Cerebellar nuclear complex (tissue), 1 donor: ENCODE results near the gene AGAP3.

Experiments
- DNase-seq, 2 experiments: peaks; one replicate each; lab custom pipeline; 2025; lab: John Stamatoyannopoulos, UW

Gene AGAP3

GRCh38 chr7:151057989-151058780 is 28.1 kb upstream of the AGAP3 start:
- peak; percentile 95 to 99 for DNase-seq

DNA sequence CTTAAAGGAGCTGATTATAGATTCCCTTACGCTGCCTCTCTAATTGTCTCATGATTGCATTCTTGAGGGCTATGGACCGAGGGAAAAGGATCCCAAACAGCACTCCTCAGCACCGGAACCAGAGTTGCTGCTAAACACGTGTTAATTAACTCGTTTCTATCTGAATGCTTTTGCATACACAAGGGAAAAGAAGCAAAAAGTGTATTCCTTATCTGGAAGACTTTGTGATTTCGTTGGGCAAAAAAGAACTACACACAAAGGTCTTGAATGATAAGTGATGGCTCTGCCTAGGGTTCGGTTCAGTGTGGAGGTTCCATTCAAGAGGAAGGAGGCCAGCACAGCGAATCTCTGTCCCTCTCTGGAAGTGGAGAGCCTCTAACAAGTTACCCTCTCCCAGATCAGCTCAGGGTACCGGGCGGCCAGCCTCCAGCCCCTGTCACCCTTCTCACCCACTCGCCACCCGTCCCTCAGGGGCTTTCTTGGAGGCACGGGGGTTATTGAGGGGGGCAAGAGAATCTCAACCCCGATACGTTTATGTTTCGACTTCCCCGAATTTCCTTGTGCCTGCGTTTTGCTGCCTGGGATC is 27.4 kb upstream of the AGAP3 start:
- no peak for DNase-seq

DNA sequence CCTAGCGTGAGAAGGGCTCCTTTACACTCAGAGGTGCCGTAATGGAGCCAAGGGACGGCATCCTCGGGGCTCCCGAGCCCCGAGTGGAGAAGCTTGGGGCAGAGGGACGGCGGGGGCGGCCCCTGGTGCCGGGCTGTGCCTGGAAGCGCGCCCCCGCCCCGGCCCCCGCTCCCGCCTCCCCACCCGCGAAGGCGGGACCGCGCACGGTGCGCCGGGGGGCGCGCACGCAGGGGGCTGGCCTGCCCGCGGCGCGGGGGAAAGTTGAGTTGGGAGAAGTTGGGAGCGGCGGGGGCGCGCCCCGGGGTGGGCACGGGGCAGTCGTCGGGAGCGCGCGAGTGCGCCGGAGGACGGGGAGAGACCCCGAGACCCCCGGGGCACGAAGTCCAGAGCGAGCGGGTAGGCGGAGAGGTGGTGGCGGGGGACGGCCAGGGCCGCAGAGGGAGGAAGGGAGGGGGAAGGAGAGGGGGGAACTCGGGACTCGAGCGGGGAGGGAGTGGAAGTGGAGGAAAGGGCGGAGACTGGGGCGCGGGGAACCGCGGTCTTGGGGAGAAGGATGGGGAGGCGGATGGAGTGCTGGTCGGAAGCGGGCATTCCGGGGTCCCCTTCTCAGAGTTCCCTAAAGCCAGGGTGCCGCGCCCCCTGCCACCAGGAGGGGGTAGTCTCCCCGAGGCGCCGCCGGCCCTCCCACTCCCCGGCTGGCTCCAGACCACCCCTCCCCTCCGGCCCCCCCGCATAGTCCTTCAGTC is 26.7 kb upstream of the AGAP3 start, which contains the start of gene SLC4A2:
Gene SLC4A2 (plus strand): TSS at position 223 of the 746 bp plus-strand sequence. CDS start 2,399 bp downstream, outside the sequence.
- DNase-seq = no peak

- DNase-seq = no peak
These were observed 26.2 kb upstream of the AGAP3 start for GRCh38 chr7:151060113-151060415.

DNA sequence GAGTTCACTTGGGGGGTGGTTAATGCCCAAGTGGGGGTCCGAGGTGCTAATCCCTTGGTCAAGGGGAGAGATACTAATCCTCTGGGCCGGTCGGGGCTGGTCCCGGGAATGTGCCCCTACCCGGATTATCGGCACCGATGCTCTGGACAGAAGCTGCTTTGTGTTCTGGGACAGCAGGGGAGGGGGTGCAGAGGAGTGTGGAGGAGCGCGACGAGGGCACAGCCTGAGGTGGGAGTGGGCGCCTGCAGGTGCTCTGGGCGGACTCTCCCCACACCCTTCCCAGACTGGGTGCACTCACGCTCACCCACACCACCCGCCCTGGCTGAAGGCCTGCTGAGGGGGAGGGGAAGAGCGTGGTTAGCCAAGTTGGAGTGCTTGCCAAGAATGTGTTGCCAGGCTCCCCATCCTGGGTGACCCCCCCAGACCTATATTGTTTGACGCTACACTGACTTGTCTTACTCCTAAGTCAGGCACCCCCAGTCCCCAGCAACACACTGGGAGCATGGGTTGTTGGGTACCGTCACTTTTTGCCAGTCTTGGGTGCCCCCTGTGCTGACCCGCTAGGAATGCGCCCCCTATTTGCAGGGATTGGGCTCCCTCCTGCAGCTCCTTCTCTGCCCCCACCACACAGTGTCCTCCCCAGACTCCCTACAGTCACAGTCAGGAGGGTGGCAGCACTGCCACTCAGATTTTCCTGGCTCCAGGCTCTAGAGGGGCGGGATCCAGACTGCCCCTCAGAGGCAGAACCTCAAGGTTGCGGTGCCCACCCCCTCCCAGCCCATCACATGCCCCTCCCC is 25.7 kb upstream of the AGAP3 start:
- DNase-seq = no peak

DNA sequence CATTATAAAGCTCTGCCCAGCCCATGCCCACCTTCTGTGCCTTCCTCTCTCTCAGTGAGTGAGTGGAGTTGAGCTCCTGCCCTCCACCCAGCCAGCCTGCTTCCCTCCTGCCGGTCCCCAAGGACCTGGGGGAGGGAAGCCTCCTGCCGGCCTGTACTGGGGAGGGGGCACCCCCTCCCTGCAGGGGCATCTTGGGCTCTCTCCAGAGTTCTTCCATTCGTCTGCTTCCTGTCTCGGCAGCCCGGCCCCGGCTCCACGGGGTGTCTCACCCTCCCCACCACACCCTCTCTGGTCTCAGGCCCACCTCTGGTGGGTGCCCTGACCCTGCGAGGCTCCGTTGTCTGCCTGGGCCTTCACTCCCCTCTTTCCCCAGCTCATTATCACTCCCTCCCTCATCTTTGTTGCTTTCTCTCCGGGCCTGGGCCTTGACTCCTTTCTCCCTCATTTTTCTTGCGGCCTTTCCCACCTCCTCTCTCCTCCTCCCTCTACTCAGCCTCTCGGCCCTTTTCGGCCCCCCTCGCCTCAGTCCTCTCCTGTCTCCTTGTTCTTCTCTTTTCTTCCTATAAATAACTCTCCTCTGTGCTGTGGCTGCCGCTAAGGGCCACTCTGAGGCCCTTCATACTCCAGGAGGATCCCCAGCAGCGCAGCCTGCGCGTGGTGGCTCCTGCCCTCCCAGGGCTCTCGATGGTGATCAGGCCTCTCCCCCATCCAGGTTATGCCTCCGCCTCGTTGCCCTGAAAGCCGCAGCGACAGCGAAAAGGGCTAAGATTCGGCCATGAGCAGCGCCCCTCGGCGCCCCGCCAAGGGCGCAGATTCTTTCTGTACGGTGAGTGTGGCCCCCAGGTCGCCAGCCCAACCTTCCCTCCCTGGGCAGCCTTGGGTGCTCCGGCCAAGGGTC is 24.8 kb upstream of the AGAP3 start:
- no peak for DNase-seq

GRCh38 chr7:151062111-151062398 is 24.2 kb upstream of the AGAP3 start:
- DNase-seq = no peak

DNA sequence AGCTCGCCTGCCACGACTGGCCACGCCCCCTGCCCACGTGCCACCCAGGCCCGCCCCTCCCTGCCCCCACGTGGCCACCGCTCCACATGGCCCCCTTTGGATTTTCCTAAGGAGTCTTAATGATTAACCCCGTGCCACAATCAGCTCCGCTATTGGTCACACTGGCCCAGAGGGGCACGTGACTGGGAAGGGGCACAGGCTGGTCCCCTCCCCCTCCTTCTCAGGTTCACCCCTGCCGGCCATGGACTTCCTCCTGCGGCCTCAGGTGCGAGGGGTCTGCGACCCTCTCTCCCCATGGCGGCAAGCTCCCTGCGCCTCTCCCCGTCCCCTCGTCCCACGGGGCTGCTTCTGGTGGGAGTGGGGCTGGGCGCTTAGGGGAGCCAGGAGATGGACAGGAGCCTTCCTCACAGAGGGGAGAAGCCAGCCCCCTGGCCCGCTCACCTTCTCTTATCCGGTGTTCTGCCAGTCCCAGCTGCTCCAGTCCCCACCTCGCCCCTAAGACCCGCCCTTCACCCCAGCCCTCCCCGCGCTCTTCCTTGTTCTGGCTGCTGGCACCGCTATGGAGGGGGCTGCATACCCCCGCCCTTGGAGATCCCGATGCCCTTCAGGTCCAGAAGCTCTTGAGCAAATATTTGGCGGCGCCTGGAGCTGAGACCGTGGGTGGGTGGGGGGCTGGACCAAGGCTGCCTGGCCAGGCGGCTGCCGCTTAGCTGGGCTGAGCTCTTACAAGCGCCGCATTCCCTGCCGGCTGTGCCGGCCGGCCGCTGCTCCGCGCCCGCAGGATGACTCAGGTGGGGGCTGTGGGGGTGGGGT is 23.7 kb upstream of the AGAP3 start:
- no peak for DNase-seq

- DNase-seq = no peak
These were observed 23.1 kb upstream of the AGAP3 start for GRCh38 chr7:151063212-151063561.

DNA sequence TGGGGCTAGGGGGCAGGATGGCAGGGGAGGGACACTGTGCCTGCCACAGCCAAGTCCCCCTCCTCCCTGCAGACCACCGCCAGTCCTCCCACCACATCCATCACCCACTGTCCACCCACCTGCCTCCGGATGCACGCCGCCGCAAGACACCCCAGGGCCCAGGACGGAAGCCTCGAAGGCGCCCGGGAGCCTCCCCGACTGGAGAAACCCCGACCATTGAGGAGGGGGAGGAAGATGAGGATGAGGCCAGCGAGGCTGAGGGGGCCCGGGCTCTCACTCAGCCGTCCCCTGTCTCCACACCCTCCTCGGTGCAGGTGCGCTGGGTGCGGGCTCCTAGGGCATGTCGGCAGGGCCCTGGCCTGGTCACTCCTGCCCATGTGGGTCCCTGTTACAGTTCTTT is 21.8 kb upstream of the AGAP3 start:
- no peak for DNase-seq

DNA sequence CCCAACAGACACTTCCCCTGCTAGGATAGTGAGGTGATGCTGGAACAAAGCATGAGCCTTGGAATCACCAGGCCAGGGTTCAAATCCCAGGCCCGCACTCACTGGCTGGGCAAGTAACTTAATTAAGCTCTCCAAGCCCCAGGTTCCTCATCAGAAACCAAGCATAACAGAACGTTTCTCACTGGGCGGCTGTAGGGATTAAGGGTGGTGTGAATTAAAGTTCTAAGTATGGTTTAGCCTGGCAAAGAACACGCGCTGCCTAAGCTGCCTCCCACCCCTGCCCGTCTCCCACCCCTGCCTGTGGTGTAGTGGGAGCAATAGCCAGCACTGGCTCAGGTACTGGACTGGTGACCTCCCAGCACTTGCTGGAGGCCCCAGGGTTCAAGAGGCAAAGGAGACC is 21.3 kb upstream of the AGAP3 start:
- DNase-seq = no peak

GRCh38 chr7:151065516-151065915 is 20.8 kb upstream of the AGAP3 start:
- DNase-seq = no peak

DNA sequence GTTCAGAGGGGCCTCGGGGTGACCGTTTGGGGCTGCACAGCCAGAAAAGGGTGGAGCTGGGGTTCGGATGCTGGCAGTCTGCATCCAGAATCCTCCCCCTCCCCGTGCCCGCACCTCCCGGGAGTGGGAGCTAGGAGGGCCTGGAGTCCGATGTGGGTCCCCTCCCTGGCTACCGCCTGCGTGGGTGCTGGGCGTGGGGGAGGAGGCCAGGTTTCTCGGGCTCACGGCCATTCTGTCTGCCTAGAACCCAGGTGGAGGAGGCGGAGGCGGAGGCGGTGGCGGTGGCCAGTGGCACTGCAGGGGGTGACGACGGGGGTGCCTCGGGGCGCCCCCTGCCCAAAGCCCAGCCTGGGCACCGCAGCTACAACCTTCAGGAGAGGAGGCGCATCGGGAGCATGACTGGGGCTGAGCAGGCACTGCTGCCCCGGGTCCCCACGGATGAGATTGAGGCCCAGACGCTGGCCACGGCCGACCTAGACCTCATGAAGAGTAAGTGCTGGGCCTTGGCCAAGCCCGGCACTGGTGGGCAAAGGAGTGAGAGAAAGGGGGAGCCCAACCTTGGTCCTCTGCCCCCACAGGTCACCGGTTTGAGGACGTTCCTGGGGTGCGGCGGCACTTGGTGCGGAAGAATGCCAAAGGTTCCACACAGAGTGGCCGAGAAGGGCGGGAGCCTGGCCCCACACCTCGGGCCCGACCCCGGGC is 19.9 kb upstream of the AGAP3 start:
- DNase-seq = no peak

DNA sequence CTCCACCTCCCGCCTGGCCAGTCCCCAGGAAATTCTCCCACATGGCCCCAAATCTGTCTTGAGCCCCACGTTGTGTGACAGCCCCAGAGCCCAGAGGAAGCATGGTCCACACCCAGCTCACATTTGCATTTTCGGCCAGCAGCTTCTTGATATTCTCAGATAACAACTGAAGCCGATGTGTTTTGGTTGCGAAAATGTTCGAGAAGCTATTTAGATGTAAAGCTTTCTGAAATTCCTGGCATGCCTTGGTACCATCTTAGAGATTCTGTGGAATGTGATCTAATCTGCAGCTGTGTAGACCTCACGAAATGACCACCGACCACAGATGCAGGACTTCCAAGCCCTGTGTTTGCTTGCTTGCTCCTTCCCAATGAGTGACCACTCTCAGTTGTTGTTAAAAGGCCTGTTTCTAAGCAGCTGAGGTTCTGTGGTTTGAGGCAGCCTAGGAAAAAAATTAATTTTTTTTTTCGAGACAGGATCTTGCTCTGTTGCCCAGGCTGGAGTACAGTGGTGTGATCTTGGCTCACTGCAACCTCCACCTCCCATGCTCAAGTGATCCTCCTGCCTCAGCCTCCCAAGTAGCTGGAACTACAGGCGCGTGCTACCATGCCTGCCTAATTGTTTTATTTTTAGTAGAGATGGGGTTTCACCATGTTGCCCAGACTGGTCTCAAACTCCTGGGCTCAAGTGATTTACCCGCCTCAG is 18.1 kb upstream of the AGAP3 start:
- DNase-seq = no peak

- no peak for DNase-seq
These were observed 16.3 kb upstream of the AGAP3 start for GRCh38 chr7:151069841-151070573.

GRCh38 chr7:151070574-151070960 is 15.7 kb upstream of the AGAP3 start:
- DNase-seq = no peak

DNA sequence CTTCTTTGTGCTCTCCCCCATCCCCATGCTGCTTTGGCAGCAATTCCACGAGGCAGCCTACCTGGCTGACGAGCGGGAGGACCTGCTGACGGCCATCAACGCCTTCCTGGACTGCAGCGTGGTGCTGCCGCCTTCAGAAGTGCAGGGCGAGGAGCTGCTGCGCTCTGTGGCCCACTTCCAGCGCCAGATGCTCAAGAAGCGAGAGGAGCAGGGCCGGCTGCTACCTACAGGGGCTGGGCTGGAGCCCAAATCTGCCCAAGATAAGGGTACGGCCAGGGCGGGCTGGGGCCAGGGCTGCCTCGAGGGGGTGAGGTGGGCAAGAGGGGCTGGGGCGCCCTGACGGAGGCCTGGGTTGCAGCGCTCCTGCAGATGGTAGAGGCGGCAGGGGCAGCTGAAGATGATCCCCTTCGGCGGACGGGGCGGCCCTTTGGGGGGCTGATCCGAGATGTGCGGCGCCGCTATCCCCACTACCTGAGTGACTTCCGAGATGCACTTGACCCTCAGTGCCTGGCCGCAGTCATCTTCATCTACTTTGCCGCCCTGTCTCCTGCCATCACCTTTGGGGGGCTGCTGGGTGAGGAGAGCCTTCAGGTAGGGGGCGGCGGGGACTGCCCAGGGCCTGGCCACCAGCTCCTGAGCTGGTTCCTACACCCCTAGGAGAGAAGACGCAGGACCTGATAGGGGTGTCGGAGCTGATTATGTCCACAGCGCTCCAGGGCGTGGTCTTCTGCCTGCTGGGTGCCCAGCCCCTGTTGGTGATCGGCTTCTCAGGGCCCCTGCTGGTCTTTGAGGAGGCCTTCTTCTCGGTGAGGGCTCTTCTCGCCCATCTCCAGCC is 15.0 kb upstream of the AGAP3 start:
- no peak for DNase-seq

GRCh38 chr7:151073990-151074389 is 12.3 kb upstream of the AGAP3 start:
- DNase-seq = no peak
